ENCODE measurements around the gene GNS. TPM values are rescaled to one million over a fixed set of nuclear protein-coding genes. Genes with fewer than 3 reads are reported as not detected.
A peak's percentile ranks its signal among the peaks of the same experiment; 100 is the strongest.

Gene GNS
- total RNA-seq, 2 donors from 2014 or later, result 107 to 125 TPM

GRCh38 chr12:64739778-64740177, 19.4 kb downstream of the GNS start:
- DNase-seq (ENCODE audit: low spot score) (no peak), ATAC-seq (ENCODE audit: insufficient number of reproducible peaks, low FRiP score, low read depth) (no peak)
- Histone ChIP-seq H3K4me1 (ENCODE audit: control insufficient read depth in 1 of 2, low read depth in 2 of 2) (peaks cover 7 to 8% of the 10 kb centered on the region in 2 donors), H3K36me3 (peaks cover 48% of the 10 kb centered on the region), H3K4me3 (no peak overlapping the region), H3K27ac (no peak overlapping the region), H3K9me3 (no peaks in the 10 kb centered on the region), H3K27me3 (replicated peaks; ENCODE audit: insufficient read depth) (no peaks in the 10 kb centered on the region)
- TF ChIP-seq CTCF (IDR thresholded peaks at IDR 0.05), result no peak

- Histone ChIP-seq H3K4me3 (no peak overlapping the region), H3K9me3 (no peaks in the 10 kb centered on the region), H3K27me3 (replicated peaks; ENCODE audit: insufficient read depth) (no peaks in the 10 kb centered on the region), H3K4me1 (ENCODE audit: control insufficient read depth in 1 of 2, low read depth in 2 of 2) (peaks cover 5 to 12% of the 10 kb centered on the region in 2 donors), H3K36me3 (peaks cover 43% of the 10 kb centered on the region), H3K27ac (no peak overlapping the region)
- ATAC-seq (ENCODE audit: insufficient number of reproducible peaks, low FRiP score, low read depth), result no peak
- no peak for DNase-seq (ENCODE audit: low spot score)
- no peak for TF ChIP-seq CTCF (IDR thresholded peaks at IDR 0.05)
Observed at GRCh38 chr12:64737539-64737938, 21.7 kb downstream of the GNS start.

- peaks cover 5 to 12% of the 10 kb centered on the region in 2 donors for H3K4me1 ChIP-seq (ENCODE audit: control insufficient read depth in 1 of 2, low read depth in 2 of 2)
- ATAC-seq (ENCODE audit: insufficient number of reproducible peaks, low FRiP score, low read depth) (no peak), DNase-seq (ENCODE audit: low spot score) (no peak)
- H3K9me3 ChIP-seq, result no peaks in the 10 kb centered on the region
- H3K27ac ChIP-seq, result no peak overlapping the region
- no peaks in the 10 kb centered on the region for H3K27me3 ChIP-seq (replicated peaks; ENCODE audit: insufficient read depth)
- H3K4me3 ChIP-seq, result no peak overlapping the region
- H3K36me3 ChIP-seq, result peaks cover 37% of the 10 kb centered on the region
- TF ChIP-seq CTCF (IDR thresholded peaks at IDR 0.05), result no peak
Observed at GRCh38 chr12:64736771-64737170, 22.4 kb downstream of the GNS start.

- no peak for TF ChIP-seq CTCF (IDR thresholded peaks at IDR 0.05)
- Histone ChIP-seq H3K36me3 (peaks cover 32% of the 10 kb centered on the region), H3K9me3 (no peaks in the 10 kb centered on the region), H3K4me3 (no peak overlapping the region), H3K27me3 (replicated peaks; ENCODE audit: insufficient read depth) (no peaks in the 10 kb centered on the region), H3K27ac (peak overlapping the region in 1 of 2 donors; percentile 33), H3K4me1 (ENCODE audit: control insufficient read depth in 1 of 2, low read depth in 2 of 2) (peaks cover 5 to 12% of the 10 kb centered on the region in 2 donors)
- ATAC-seq (ENCODE audit: insufficient number of reproducible peaks, low FRiP score, low read depth) (no peak), DNase-seq (ENCODE audit: low spot score) (no peak)
Observed at GRCh38 chr12:64735442-64735841, 23.8 kb downstream of the GNS start.

- Histone ChIP-seq H3K4me1 (ENCODE audit: control insufficient read depth in 1 of 2, low read depth in 2 of 2) (peaks cover 10 to 12% of the 10 kb centered on the region in 2 donors), H3K27me3 (replicated peaks; ENCODE audit: insufficient read depth) (no peaks in the 10 kb centered on the region), H3K36me3 (peaks cover 24% of the 10 kb centered on the region), H3K9me3 (no peaks in the 10 kb centered on the region), H3K27ac (peak overlapping the region in 1 of 2 donors; percentile 6), H3K4me3 (no peak overlapping the region)
- DNase-seq (ENCODE audit: low spot score), result peak; percentile 23
- TF ChIP-seq CTCF (IDR thresholded peaks at IDR 0.05), result no peak
- ATAC-seq (ENCODE audit: insufficient number of reproducible peaks, low FRiP score, low read depth), result no peak
Observed at GRCh38 chr12:64733857-64734256, 25.3 kb downstream of the GNS start.

All from thoracic aorta (tissue), 2 donors.